ENCODE results near the gene GSTA1.
A peak's percentile ranks its signal among the peaks of the same experiment; 100 is the strongest.
"Not testable (repeated sequence)": the region's sequence is repeated elsewhere in the genome, so short reads cannot be mapped to it uniquely, and the experiment has no call there.

Gene GSTA1

GRCh38 chr6:52753137-52753536 is 50.5 kb downstream of the GSTA1 start:
- DNase-seq: not testable (repeated sequence)

DNA sequence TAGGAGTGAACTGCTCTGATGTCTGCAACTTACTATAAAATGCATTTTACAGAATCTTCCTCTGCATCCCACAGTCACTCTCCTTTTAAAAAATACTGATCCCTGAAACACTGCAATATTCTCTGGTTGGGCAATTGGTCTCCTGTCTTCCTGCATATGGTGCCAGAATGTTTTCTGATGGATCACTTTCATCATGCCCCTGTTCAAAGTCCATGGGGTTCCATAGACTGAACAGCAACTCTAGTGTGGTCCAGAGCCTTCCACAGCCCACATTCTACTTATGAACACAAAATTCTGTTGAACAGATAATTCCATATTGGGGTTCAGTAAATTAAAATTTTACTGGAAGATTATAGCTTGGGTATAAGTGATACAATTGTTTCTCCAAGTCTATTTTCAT is 51.3 kb downstream of the GSTA1 start:
- DNase-seq: no peak

DNA sequence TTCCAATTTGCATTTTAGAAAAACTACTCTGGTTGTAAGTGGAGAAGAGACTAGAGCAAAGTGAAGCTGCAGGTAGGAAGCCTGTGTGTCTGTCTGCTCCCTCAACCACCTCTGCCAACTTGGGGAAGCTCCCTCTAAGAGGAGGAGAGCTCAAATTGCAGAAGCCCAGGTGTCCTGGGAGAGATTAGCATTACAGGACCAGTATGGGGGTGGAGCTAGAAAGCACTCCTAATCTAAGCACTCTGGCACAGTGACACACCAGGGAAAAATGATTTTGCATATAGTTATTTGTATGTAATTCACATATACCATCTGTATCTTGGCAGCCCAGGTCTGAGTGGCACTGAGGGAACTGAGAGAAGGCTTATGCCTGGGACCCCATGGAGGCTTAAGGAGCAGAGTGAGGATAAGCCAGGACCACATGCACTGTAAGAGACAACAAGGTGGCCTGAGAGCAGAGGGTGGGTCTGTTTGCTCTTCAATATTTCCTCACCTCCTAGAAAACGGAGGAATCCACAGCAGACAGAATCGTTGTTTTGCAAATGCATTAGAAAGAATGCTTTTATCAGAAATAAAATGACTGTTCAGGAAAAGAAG is 54.0 kb downstream of the GSTA1 start:
- no peak for DNase-seq

GRCh38 chr6:52747301-52747700 is 56.3 kb downstream of the GSTA1 start:
- peak; percentile 36 for DNase-seq

DNA sequence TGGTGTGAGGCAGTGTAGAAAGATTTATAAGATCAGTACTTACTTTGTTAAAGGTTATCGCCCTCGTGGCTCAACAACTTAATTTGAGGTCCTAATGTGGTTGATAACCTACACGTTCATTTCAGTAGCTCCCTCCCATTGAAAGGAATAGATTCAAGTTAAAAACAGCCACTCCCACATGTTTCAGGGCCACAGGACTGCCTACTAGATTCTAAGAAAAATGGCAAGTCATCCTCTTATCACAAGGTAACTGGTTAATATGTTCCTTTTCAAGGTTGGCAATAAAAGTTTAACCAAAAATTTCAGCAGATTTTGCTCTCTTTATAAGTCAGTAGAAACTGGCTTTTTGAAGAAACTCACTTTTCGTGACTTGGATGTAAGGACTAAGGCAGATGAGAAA is 57.4 kb downstream of the GSTA1 start:
- DNase-seq: no peak

GRCh38 chr6:52745764-52746201 is 57.8 kb downstream of the GSTA1 start:
- no peak for DNase-seq

DNA sequence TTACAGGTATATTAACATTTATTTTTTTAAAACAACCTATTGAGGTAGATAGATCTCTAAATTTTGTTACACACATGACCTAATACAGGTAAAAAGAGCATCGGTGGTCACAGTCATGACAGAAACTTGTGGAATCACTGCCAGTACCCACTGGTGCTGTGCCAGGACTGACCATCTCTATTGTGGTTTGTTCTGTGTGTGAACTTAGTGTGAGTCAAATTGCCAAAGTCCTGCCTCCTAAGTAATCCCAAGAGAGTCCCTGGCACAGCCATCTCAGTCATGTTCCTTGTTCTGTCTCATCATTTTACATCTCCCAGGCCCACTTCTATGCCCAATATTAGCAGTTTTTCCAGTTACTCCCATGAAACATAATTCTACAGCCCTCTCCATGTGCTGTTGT is 61.7 kb downstream of the GSTA1 start:
- DNase-seq: no peak
